GM12875 (cell line): Measurements from ENCODE around the gene FKBP1A.

Experiments used
- H3K4me3 ChIP-seq: one replicate; pipeline ENCODE4 v1.5.1; 2011; ENCODE audit warnings: low read depth, low read length, control low read depth
- CTCF ChIP-seq: IDR thresholded peaks from 2 replicates; pipeline ENCODE4 v1.5.1; 2011; ENCODE audit warnings: low read depth, mild to moderate bottlenecking, control low read depth, inconsistent platforms, low read length, moderate library complexity, borderline replicate concordance; ENCODE audit not compliant: insufficient read depth

The FKBP1A gene

GRCh38 chr20:1388253-1388652 lies 4.6 kb downstream of the FKBP1A start:
- TF ChIP-seq CTCF, result no peak
- no peak overlapping the region for H3K4me3 ChIP-seq

- TF ChIP-seq CTCF, result no peak
- H3K4me3 ChIP-seq, result no peak overlapping the region
Observed at GRCh38 chr20:1386323-1386722, 6.5 kb downstream of the FKBP1A start.

GRCh38 chr20:1383623-1384404 lies 9.0 kb downstream of the FKBP1A start:
- no peak for TF ChIP-seq CTCF
- H3K4me3 ChIP-seq, result no peak overlapping the region

- H3K4me3 ChIP-seq, result no peak overlapping the region
- TF ChIP-seq CTCF, result no peak
Observed at GRCh38 chr20:1382670-1383069, 10.2 kb downstream of the FKBP1A start.

- H3K4me3 ChIP-seq, result no peak overlapping the region
- TF ChIP-seq CTCF, result no peak
Observed at GRCh38 chr20:1381753-1382591, 10.9 kb downstream of the FKBP1A start.

- no peak overlapping the region for H3K4me3 ChIP-seq
- TF ChIP-seq CTCF, result no peak
Observed at GRCh38 chr20:1378735-1379125, 14.1 kb downstream of the FKBP1A start.
